ENCODE measurements around the gene PDP2.

Gene PDP2

DNA sequence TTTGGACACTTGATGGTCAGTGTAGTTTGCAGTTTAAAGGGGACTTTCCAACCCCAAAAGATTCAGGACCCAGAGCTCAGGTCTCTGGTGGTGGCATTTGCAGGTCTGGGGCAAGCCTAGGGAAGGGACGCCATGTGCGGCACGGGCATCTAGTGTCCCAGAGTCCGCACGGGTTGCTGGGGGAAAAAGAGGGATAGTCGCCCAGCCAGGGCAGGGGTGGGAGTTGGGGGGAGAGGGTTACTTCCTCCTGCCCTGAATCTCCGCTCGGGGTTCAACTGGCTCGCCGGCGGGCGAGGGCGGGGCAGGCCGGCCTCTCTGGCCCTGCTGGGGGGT lies 36.3 kb upstream of the PDP2 start (continued):
- TF ChIP-seq ISL1 (CRISPR knock-in tag; IDR thresholded peaks at IDR 0.05): no peak
- TF ChIP-seq, protein P1, sequence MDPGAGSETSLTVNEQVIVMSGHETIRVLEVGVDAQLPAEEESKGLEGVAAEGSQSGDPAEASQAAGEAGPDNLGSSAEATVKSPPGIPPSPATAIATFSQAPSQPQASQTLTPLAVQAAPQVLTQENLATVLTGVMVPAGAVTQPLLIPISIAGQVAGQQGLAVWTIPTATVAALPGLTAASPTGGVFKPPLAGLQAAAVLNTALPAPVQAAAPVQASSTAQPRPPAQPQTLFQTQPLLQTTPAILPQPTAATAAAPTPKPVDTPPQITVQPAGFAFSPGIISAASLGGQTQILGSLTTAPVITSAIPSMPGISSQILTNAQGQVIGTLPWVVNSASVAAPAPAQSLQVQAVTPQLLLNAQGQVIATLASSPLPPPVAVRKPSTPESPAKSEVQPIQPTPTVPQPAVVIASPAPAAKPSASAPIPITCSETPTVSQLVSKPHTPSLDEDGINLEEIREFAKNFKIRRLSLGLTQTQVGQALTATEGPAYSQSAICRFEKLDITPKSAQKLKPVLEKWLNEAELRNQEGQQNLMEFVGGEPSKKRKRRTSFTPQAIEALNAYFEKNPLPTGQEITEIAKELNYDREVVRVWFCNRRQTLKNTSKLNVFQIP (CRISPR knock-in tag; IDR thresholded peaks at IDR 0.05; ENCODE audit: borderline replicate concordance, low read depth): no peak
- no peak for TF ChIP-seq ZNF70 (CRISPR knock-in tag; IDR thresholded peaks at IDR 0.05)
- TF ChIP-seq PPARA (CRISPR knock-in tag; IDR thresholded peaks at IDR 0.05; ENCODE audit: borderline replicate concordance): no peak
- TF ChIP-seq ZNF8 (CRISPR knock-in tag; IDR thresholded peaks at IDR 0.05): no peak
- no peak for TF ChIP-seq ZFP30 (CRISPR knock-in tag; IDR thresholded peaks at IDR 0.05)

DNA sequence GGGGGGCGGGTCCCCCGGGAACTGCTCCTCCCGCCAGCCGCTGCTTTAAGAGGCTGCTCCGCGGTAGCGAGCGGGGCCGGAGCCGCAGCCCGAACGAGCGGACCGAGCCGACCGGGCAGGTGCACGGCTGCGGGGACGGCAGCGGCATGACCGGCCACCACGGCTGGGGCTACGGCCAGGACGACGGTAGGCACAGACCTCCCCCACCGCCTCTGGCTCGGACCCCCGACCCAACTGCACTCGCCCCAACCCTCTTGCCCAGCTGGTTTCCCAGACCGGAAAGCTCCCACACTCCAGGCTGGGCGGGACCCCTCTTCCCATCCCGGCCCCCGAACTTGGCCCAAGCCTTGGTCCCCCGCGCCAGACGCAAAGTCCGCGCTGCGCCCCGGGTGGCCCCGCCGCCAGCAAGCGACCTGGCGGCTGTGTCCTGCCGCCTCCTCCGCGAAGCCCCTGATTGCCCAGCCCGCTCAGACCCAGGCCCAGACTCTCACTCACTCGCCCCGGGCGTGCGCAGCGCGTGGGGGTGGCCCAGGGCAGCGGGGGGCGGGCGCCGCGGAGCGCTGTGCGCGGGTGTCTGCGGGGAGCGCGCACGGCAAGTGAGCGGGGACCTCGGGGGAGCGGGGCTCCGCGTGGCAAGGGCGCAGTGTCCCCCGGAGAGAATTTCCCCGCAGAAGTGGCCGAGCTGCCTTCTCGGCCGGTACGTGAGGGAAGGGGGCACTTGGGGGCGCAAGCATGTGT lies 35.8 kb upstream of the PDP2 start, which contains the start of gene CA7:
TSS of gene CA7 (plus strand) at position 73 of the 738 bp plus-strand sequence. CDS start at position 147, 74 bp downstream.
- no peak for TF ChIP-seq ISL1 (CRISPR knock-in tag; IDR thresholded peaks at IDR 0.05)
- TF ChIP-seq, protein P2, sequence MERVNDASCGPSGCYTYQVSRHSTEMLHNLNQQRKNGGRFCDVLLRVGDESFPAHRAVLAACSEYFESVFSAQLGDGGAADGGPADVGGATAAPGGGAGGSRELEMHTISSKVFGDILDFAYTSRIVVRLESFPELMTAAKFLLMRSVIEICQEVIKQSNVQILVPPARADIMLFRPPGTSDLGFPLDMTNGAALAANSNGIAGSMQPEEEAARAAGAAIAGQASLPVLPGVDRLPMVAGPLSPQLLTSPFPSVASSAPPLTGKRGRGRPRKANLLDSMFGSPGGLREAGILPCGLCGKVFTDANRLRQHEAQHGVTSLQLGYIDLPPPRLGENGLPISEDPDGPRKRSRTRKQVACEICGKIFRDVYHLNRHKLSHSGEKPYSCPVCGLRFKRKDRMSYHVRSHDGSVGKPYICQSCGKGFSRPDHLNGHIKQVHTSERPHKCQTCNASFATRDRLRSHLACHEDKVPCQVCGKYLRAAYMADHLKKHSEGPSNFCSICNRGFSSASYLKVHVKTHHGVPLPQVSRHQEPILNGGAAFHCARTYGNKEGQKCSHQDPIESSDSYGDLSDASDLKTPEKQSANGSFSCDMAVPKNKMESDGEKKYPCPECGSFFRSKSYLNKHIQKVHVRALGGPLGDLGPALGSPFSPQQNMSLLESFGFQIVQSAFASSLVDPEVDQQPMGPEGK (CRISPR knock-in tag; IDR thresholded peaks at IDR 0.05; ENCODE audit: borderline replicate concordance): no peak
- no peak for TF ChIP-seq ARNTL (CRISPR knock-in tag; IDR thresholded peaks at IDR 0.05; ENCODE audit: borderline replicate concordance, low read depth)
- TF ChIP-seq OSR1 (CRISPR knock-in tag; IDR thresholded peaks at IDR 0.05): no peak
- no peak for TF ChIP-seq TCF4 (CRISPR knock-in tag; IDR thresholded peaks at IDR 0.05; ENCODE audit: borderline replicate concordance)
- no peak for TF ChIP-seq ZNF8 (CRISPR knock-in tag; IDR thresholded peaks at IDR 0.05)
- no peak for TF ChIP-seq GLIS3 (CRISPR knock-in tag; IDR thresholded peaks at IDR 0.05)
- no peak for TF ChIP-seq ZFP3 (CRISPR knock-in tag; IDR thresholded peaks at IDR 0.05)
- TF ChIP-seq, protein P3, sequence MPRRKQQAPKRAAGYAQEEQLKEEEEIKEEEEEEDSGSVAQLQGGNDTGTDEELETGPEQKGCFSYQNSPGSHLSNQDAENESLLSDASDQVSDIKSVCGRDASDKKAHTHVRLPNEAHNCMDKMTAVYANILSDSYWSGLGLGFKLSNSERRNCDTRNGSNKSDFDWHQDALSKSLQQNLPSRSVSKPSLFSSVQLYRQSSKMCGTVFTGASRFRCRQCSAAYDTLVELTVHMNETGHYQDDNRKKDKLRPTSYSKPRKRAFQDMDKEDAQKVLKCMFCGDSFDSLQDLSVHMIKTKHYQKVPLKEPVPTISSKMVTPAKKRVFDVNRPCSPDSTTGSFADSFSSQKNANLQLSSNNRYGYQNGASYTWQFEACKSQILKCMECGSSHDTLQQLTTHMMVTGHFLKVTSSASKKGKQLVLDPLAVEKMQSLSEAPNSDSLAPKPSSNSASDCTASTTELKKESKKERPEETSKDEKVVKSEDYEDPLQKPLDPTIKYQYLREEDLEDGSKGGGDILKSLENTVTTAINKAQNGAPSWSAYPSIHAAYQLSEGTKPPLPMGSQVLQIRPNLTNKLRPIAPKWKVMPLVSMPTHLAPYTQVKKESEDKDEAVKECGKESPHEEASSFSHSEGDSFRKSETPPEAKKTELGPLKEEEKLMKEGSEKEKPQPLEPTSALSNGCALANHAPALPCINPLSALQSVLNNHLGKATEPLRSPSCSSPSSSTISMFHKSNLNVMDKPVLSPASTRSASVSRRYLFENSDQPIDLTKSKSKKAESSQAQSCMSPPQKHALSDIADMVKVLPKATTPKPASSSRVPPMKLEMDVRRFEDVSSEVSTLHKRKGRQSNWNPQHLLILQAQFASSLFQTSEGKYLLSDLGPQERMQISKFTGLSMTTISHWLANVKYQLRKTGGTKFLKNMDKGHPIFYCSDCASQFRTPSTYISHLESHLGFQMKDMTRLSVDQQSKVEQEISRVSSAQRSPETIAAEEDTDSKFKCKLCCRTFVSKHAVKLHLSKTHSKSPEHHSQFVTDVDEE (CRISPR knock-in tag; IDR thresholded peaks at IDR 0.05): no peak
- no peak for TF ChIP-seq PPARA (CRISPR knock-in tag; IDR thresholded peaks at IDR 0.05; ENCODE audit: borderline replicate concordance)
- TF ChIP-seq ZNF565 (CRISPR knock-in tag; conservative IDR thresholded peaks at IDR 0.05; ENCODE audit: low read depth): no peak
- ATAC-seq: peak; percentile 22

DNA sequence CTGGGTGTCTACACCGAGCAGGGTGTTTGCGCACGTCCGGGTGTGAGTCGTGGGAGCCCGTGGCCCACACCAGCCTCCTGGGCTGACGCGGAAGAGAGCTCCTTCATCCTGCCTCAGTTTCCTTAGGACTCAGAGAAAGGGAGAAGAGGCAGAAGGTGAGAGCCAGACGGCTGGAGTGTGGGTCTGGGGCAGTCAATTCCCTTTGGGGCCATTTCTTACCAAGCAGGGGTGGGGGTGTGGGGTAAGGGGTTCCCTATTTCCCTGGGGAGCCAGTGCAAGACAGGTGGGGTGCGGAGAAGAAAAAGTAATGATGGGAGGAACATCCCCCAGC lies 35.3 kb upstream of the PDP2 start:
- ATAC-seq: no peak
- TF ChIP-seq GLIS3 (CRISPR knock-in tag; IDR thresholded peaks at IDR 0.05): no peak
- TF ChIP-seq, protein P4, sequence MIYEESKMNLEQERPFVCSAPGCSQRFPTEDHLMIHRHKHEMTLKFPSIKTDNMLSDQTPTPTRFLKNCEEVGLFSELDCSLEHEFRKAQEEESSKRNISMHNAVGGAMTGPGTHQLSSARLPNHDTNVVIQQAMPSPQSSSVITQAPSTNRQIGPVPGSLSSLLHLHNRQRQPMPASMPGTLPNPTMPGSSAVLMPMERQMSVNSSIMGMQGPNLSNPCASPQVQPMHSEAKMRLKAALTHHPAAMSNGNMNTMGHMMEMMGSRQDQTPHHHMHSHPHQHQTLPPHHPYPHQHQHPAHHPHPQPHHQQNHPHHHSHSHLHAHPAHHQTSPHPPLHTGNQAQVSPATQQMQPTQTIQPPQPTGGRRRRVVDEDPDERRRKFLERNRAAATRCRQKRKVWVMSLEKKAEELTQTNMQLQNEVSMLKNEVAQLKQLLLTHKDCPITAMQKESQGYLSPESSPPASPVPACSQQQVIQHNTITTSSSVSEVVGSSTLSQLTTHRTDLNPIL (CRISPR knock-in tag; IDR thresholded peaks at IDR 0.05; ENCODE audit: low read depth): no peak
- TF ChIP-seq ISL1 (CRISPR knock-in tag; IDR thresholded peaks at IDR 0.05): no peak
- TF ChIP-seq ARNTL (CRISPR knock-in tag; IDR thresholded peaks at IDR 0.05; ENCODE audit: borderline replicate concordance, low read depth): no peak

DNA sequence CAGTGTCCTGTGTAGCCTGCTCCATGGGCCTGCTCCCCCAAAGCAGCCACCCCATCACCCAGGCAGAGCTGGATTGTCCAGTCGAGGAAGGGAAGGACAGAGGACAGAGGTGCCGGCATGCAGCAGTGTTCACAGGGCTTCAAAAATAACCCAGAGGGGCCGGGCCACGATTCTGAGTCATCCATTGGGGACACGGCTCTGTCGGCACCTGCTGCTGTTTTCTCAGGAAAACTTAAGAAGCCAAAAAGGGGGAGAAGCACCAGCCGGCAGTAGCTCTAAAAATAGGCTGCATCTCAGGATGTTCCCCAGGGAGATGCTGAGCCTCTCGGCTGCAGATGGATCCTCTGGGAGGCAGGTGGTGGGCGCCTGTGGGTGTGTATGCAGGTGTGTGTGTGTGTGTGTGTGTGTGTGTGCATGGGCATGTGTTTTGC lies 34.5 kb upstream of the PDP2 start:
- no peak for ATAC-seq
- TF ChIP-seq PPARA (CRISPR knock-in tag; IDR thresholded peaks at IDR 0.05; ENCODE audit: borderline replicate concordance): no peak
- TF ChIP-seq TOX (CRISPR knock-in tag; IDR thresholded peaks at IDR 0.05; ENCODE audit: borderline replicate concordance): no peak
- TF ChIP-seq TCF4 (CRISPR knock-in tag; IDR thresholded peaks at IDR 0.05; ENCODE audit: borderline replicate concordance): no peak
- TF ChIP-seq BACH2 (CRISPR knock-in tag; IDR thresholded peaks at IDR 0.05; ENCODE audit: borderline replicate concordance): no peak
- TF ChIP-seq, protein P4 (CRISPR knock-in tag; IDR thresholded peaks at IDR 0.05; ENCODE audit: low read depth): no peak
- TF ChIP-seq, protein P5, sequence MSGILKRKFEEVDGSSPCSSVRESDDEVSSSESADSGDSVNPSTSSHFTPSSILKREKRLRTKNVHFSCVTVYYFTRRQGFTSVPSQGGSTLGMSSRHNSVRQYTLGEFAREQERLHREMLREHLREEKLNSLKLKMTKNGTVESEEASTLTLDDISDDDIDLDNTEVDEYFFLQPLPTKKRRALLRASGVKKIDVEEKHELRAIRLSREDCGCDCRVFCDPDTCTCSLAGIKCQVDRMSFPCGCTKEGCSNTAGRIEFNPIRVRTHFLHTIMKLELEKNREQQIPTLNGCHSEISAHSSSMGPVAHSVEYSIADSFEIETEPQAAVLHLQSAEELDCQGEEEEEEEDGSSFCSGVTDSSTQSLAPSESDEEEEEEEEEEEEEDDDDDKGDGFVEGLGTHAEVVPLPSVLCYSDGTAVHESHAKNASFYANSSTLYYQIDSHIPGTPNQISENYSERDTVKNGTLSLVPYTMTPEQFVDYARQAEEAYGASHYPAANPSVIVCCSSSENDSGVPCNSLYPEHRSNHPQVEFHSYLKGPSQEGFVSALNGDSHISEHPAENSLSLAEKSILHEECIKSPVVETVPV (CRISPR knock-in tag; IDR thresholded peaks at IDR 0.05): no peak
- TF ChIP-seq CSDC2 (CRISPR knock-in tag; IDR thresholded peaks at IDR 0.05): no peak
- TF ChIP-seq ZFP3 (CRISPR knock-in tag; IDR thresholded peaks at IDR 0.05): no peak
- TF ChIP-seq, protein P2 (CRISPR knock-in tag; IDR thresholded peaks at IDR 0.05; ENCODE audit: borderline replicate concordance): no peak
- TF ChIP-seq RARB (CRISPR knock-in tag; IDR thresholded peaks at IDR 0.05): no peak
- no peak for TF ChIP-seq ESRRG (CRISPR knock-in tag; IDR thresholded peaks at IDR 0.05)
- TF ChIP-seq OSR1 (CRISPR knock-in tag; IDR thresholded peaks at IDR 0.05): no peak

Data from SK-N-SH treated with all-trans-retinoic acid at 6 μM for 48 hours (cell line).